PC-9 (cell line): ENCODE data around the gene ARID2. TPM values are rescaled to one million over a fixed set of nuclear protein-coding genes. Genes with fewer than 3 reads are reported as not detected.

Experiments used
- BruUV-seq: library from RNA; stranded (reverse); fragments of 400-500 nt; replicated peaks from 2 replicates; lab custom pipeline; 2021; lab: Mats Ljungman, UMichigan
- CTCF ChIA-PET: fragments of 300-600 bp; sonication (Branson Sonifier 250); formaldehyde crosslinking; loops from one replicate; lab custom pipeline; 2022; ENCODE audit warnings: antibody characterized with exemption; lab: Charles Lee
- POLR2A ChIA-PET: fragments of 300-600 bp; sonication (Branson Sonifier 250); formaldehyde crosslinking; loops from one replicate; lab custom pipeline; 2022; ENCODE audit warnings: antibody characterized with exemption; ENCODE audit not compliant: unreplicated experiment; lab: Charles Lee
- DNase-seq, 2 experiments: peaks; one replicate each; pipeline versions ENCODE4 v3.0.0 to v3.0.0-alpha.2; 2015 to 2022; ENCODE audit warnings: mixed read lengths in 1 of 2
- H2AFZ ChIP-seq: fragments of 200-600 bp; sonication (generic); 2 replicates; pipeline ENCODE4 v1.8.1; 2017; ENCODE audit warnings: antibody characterized with exemption
- H3F3A ChIP-seq: fragments of 200-600 bp; sonication (generic); 2 replicates; pipeline ENCODE4 v1.8.1; 2017; ENCODE audit warnings: antibody characterized with exemption, mild to moderate bottlenecking, low read depth; ENCODE audit not compliant: insufficient read depth
- H3K27ac ChIP-seq: fragments of 200-600 bp; sonication (generic); 2 replicates; pipeline ENCODE4 v1.6.1; 2016; ENCODE audit warnings: mixed run types
- H3K27me3 ChIP-seq: fragments of 200-600 bp; sonication (generic); 2 replicates; pipeline ENCODE4 v1.6.1; 2016; ENCODE audit warnings: low read depth, mixed run types; ENCODE audit not compliant: insufficient read depth
- H3K36me3 ChIP-seq: fragments of 200-600 bp; sonication (generic); 2 replicates; pipeline ENCODE4 v1.6.1; 2016; ENCODE audit warnings: low read depth, mixed run types
- H3K4me1 ChIP-seq: fragments of 200-600 bp; sonication (generic); replicated peaks from 2 replicates; pipeline ENCODE4 v1.6.1; 2016; ENCODE audit warnings: mixed run types; ENCODE audit not compliant: insufficient read depth
- H3K4me2 ChIP-seq: fragments of 200-600 bp; sonication (generic); 2 replicates; pipeline ENCODE4 v1.6.1; 2017; ENCODE audit warnings: mixed run types
- H3K4me3 ChIP-seq: fragments of 200-600 bp; sonication (generic); 2 replicates; pipeline ENCODE4 v1.6.1; 2016; ENCODE audit warnings: mixed run types
- H3K79me2 ChIP-seq: fragments of 200-600 bp; sonication (generic); 2 replicates; pipeline ENCODE4 v1.6.1; 2017; ENCODE audit warnings: low read depth, mixed run types
- H3K9me2 ChIP-seq: fragments of 200-600 bp; sonication (generic); 2 replicates; pipeline ENCODE4 v1.8.1; 2017; ENCODE audit warnings: mild to moderate bottlenecking; ENCODE audit not compliant: insufficient read depth
- H3K9me3 ChIP-seq: fragments of 200-600 bp; sonication (generic); 2 replicates; pipeline ENCODE4 v1.8.1; 2016; ENCODE audit warnings: low read depth; ENCODE audit not compliant: insufficient read depth
- H4K20me1 ChIP-seq: fragments of 200-600 bp; sonication (generic); 2 replicates; pipeline ENCODE4 v1.8.1; 2017; ENCODE audit not compliant: insufficient read depth
- EZH2 ChIP-seq: fragments of 200-600 bp; sonication (generic); IDR thresholded peaks from 2 replicates; pipeline ENCODE4 v1.8.0; 2017; ENCODE audit warnings: antibody characterized with exemption, low read depth
- intact Hi-C: fragments of 100-400 bp; cut with micrococcal nuclease; formaldehyde crosslinking; loops from one replicate; pipeline ENCODE4 v1.10.0; 2022; ENCODE audit not compliant: unreplicated experiment
- total RNA-seq: library from RNA; stranded (reverse); gene quantifications from 2 replicates; pipeline ENCODE4 v1.2.3, GENCODE V29; 2021
- TF ChIP-seq, protein P1 (sequence below): fragments of 200-600 bp; sonication (generic); conservative IDR thresholded peaks from 2 replicates; pipeline ENCODE4 v1.6.1; 2017; ENCODE audit warnings: mixed run types, antibody characterized with exemption, mild to moderate bottlenecking, moderate library complexity

Gene ARID2
- total RNA-seq, 1 experiment from 2014 or later: 24.6 TPM

DNA sequence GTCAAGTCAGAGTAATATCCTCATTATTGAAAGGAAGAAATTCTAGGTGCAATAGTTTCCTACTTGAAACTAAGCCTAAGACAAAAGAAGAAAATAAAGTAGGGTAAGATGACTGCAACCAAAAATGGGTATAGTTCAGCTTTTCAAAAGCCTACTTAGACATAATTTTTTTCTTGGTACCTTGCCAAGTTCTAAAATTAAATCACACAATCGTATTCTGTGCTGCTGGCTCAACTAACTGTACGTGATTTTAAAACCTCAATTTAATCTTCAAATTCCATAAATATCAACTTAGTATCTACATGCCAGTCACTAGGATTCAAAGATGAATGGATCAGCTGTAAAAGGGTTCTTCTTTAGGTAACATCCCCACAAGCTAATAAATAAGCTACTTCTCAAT is 204.0 kb downstream of the ARID2 start:
- no peak for TF ChIP-seq EZH2
- TF ChIP-seq, protein P1, sequence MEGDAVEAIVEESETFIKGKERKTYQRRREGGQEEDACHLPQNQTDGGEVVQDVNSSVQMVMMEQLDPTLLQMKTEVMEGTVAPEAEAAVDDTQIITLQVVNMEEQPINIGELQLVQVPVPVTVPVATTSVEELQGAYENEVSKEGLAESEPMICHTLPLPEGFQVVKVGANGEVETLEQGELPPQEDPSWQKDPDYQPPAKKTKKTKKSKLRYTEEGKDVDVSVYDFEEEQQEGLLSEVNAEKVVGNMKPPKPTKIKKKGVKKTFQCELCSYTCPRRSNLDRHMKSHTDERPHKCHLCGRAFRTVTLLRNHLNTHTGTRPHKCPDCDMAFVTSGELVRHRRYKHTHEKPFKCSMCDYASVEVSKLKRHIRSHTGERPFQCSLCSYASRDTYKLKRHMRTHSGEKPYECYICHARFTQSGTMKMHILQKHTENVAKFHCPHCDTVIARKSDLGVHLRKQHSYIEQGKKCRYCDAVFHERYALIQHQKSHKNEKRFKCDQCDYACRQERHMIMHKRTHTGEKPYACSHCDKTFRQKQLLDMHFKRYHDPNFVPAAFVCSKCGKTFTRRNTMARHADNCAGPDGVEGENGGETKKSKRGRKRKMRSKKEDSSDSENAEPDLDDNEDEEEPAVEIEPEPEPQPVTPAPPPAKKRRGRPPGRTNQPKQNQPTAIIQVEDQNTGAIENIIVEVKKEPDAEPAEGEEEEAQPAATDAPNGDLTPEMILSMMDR: no peak
- Histone ChIP-seq H3K27me3 (no peaks in the 10 kb centered on the region), H4K20me1 (0 out of 2 replicates have a peak, but pooled peaks cover 3% of the 10 kb centered on the region), H3K9me3 (no peaks in the 10 kb centered on the region), H3K4me1 (no peaks in the 10 kb centered on the region), H3K4me2 (no peak overlapping the region), H3F3A (0 out of 2 replicates have a peak, but pooled peaks cover 4% of the 10 kb centered on the region), H2AFZ (no peak overlapping the region), H3K9me2 (no peaks in the 10 kb centered on the region), H3K36me3 (peaks cover 35% of the 10 kb centered on the region; the same call in 1 of the 2 replicates), H3K4me3 (no peak overlapping the region), H3K27ac (no peak overlapping the region), H3K79me2 (no peaks in the 10 kb centered on the region)
- no TSS peak for BruUV-seq
- intact Hi-C loops: no loop called here
- CTCF ChIA-PET: interaction anchor here (0.6 kb wide), 1 partner anchor 363 kb away, joined by 3 read pairs; no protein-coding TSS in a partner anchor
- POLR2A ChIA-PET: interaction anchor here (0.6 kb wide), 2 partner anchors 9 to 417 kb away, joined by 5 to 12 read pairs; no protein-coding TSS in a partner anchor
- DNase-seq: no peak

DNA sequence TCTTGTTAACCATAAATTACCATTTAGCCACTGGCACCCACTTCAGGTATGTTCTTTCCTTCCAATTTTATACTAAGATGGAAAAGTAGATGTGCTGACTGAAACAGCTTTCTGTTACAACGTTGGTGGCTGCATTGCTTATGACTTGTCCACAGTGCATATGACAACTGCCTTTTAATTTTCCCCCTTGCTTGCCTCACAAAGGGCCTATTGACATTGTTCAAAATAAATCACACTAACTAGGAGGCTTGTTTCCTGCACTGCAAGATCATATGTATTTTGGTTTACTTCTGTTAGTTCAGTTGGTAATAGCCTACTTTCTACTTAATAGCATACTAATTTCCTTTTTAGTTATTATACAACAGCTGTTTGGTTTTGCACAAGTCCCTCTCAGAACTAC is 205.4 kb downstream of the ARID2 start:
- CTCF ChIA-PET: no interaction called here
- intact Hi-C loops: no loop called here
- peaks cover 34% of the 10 kb centered on the region; the same call in 1 of the 2 replicates for H3K36me3 ChIP-seq

DNA sequence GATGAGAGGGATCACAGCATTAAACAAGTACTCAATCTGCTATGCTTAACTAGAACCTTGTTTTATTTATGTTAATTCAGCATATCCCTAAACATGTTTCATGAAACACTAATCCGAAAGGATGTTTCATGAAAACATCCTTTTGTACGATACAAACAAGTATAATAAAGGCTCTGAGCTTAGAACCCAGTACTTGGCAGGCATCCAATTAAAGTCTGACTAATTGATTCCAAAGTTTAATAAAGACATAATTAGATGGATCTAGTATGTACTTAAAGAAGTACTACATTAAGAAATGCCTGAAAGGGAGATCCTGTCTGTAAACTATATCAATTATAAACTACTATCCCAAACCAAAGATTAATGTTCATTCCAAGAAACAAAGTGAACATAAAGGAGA is 209.1 kb downstream of the ARID2 start:
- no TSS peak for BruUV-seq
- CTCF ChIA-PET: no interaction called here

More for the DNA sequence above, 205.4 kb downstream of the ARID2 start:
- no TSS peak for BruUV-seq
- no peak for TF ChIP-seq EZH2
- Histone ChIP-seq H3K27me3 (no peaks in the 10 kb centered on the region), H3K9me2 (no peaks in the 10 kb centered on the region), H2AFZ (no peak overlapping the region), H3K4me1 (no peaks in the 10 kb centered on the region), H3K9me3 (no peaks in the 10 kb centered on the region), H3F3A (0 out of 2 replicates have a peak, but pooled peaks cover 4% of the 10 kb centered on the region), H3K27ac (no peak overlapping the region), H3K79me2 (no peaks in the 10 kb centered on the region), H3K4me2 (no peak overlapping the region), H4K20me1 (0 out of 2 replicates have a peak, but pooled peaks cover 3% of the 10 kb centered on the region), H3K4me3 (no peak overlapping the region)
- POLR2A ChIA-PET: no interaction called here
- no peak for DNase-seq

More for the DNA sequence above, 209.1 kb downstream of the ARID2 start:
- Histone ChIP-seq H3K36me3 (peaks cover 11% of the 10 kb centered on the region), H3K4me2 (no peak overlapping the region), H3F3A (no peaks in the 10 kb centered on the region), H4K20me1 (no peaks in the 10 kb centered on the region), H2AFZ (no peak overlapping the region), H3K27me3 (no peaks in the 10 kb centered on the region), H3K79me2 (no peaks in the 10 kb centered on the region), H3K9me3 (no peaks in the 10 kb centered on the region), H3K27ac (no peak overlapping the region), H3K9me2 (no peaks in the 10 kb centered on the region), H3K4me1 (no peaks in the 10 kb centered on the region), H3K4me3 (no peak overlapping the region)
- intact Hi-C loops: no loop called here
- no peak for DNase-seq
- TF ChIP-seq, protein P1: no peak
- no peak for TF ChIP-seq EZH2
- POLR2A ChIA-PET: no interaction called here
